Measurements from ENCODE around the gene DPP4. TPM values are rescaled to one million over a fixed set of nuclear protein-coding genes. Genes with fewer than 3 reads are reported as not detected.

Gene DPP4
- total and polyA plus RNA-seq, 2 experiments from 2014 or later: 1.5 to 2.8 TPM

GRCh38 chr2:162065767-162066166, 8.2 kb downstream of the DPP4 start:
- TF ChIP-seq NANOG (IDR thresholded peaks at IDR 0.05; ENCODE audit: borderline replicate concordance) (no peak), STAT1 (IDR thresholded peaks at IDR 0.05; ENCODE audit: unreplicated experiment) (no peak), EZH2 (IDR thresholded peaks at IDR 0.05; ENCODE audit: low read depth, unreplicated experiment) (no peak), ETS1 (IDR thresholded peaks at IDR 0.05) (no peak), CREB1 (CRISPR knock-in tag; IDR thresholded peaks at IDR 0.05; ENCODE audit: low read depth) (no peak), REST (IDR thresholded peaks at IDR 0.05; ENCODE audit: unreplicated experiment) (no peak), POLR2AphosphoS5 (IDR thresholded peaks at IDR 0.05; ENCODE audit: low read depth) (no peak), ZNF462 (CRISPR knock-in tag; IDR thresholded peaks at IDR 0.05) (no peak), ZNF114 (CRISPR knock-in tag; IDR thresholded peaks at IDR 0.05) (no peak), CTCF (conservative IDR thresholded peaks at IDR 0.05; ENCODE audit: low read depth in 2 of 2) (no peak)
- Mint-ChIP-seq H3K27me3 (ENCODE audit: insufficient read depth, low read depth, poor library complexity) (no peaks in the 10 kb centered on the region), H3K36me3 (ENCODE audit: low read depth) (peaks cover 5% of the 10 kb centered on the region; the same call in 1 of the 3 replicates), H3K4me3 (no peak overlapping the region), H3K9me3 (no peaks in the 10 kb centered on the region), H3K4me1 (peaks cover 9% of the 10 kb centered on the region), H3K27ac (no peak overlapping the region)
- no peaks in the 10 kb centered on the region for H3F3A ChIP-seq (replicated peaks; ENCODE audit: low read depth)
- ATAC-seq (no peak), DNase-seq (ENCODE audit: low spot score) (no peak)
- no peak overlapping the region for H3K27ac ChIP-seq (ENCODE audit: low read depth)
- no peak overlapping the region for H3K4me2 ChIP-seq
- peaks cover 8% of the 10 kb centered on the region for H3K4me1 ChIP-seq (ENCODE audit: insufficient read depth)
- H4K20me1 ChIP-seq (replicated peaks; ENCODE audit: insufficient read depth): no peaks in the 10 kb centered on the region
- H3K9me2 ChIP-seq (ENCODE audit: insufficient read depth): peaks cover 2% of the 10 kb centered on the region; the same call in 1 of the 2 replicates
- no peaks in the 10 kb centered on the region for H3K36me3 ChIP-seq (ENCODE audit: insufficient read depth)
- no peak overlapping the region for H3K4me3 ChIP-seq
- H3K79me2 ChIP-seq (replicated peaks; ENCODE audit: insufficient read depth): no peaks in the 10 kb centered on the region
- no peak overlapping the region for H2AFZ ChIP-seq
- no peaks in the 10 kb centered on the region for H3K27me3 ChIP-seq (ENCODE audit: insufficient read depth)

Measured in GM23338 (cell line).